GM12864 (cell line): ENCODE results near the gene LYRM4.

Experiments
- DNase-seq: peaks from one replicate; pipeline ENCODE4 v3.0.0-alpha.2; 2011; ENCODE audit warnings: low read depth
- H3K4me3 ChIP-seq: 2 replicates; pipeline ENCODE4 v1.5.1; 2011; ENCODE audit warnings: mild to moderate bottlenecking, low read depth, low read length, control low read depth
- TF ChIP-seq, protein P1 (sequence below): IDR thresholded peaks from 2 replicates; pipeline ENCODE4 v1.5.1; 2011; ENCODE audit warnings: low read depth, mild to moderate bottlenecking, moderate library complexity, low read length, control low read depth, inconsistent platforms; ENCODE audit errors: missing control alignments

The LYRM4 gene

DNA sequence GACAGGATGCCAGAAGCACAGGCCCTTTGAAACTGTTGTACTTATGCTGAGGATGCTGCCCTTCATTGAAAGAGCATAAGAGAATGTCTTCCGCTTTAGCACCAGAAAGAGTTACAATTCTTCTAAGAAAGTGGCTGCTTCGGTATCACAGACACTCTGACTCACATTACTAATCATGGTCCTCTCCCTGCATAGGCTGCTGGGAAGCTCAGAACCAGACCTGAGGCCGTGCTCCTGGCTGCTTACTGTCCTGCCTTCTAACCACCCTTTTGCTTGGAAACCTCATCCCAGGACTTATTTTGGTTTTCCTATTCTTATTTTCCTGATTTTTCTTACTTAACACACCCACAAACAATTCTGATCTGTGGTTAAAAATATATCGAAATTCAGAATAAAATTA, 22.9 kb downstream of the LYRM4 start:
- no peak overlapping the region for H3K4me3 ChIP-seq

DNA sequence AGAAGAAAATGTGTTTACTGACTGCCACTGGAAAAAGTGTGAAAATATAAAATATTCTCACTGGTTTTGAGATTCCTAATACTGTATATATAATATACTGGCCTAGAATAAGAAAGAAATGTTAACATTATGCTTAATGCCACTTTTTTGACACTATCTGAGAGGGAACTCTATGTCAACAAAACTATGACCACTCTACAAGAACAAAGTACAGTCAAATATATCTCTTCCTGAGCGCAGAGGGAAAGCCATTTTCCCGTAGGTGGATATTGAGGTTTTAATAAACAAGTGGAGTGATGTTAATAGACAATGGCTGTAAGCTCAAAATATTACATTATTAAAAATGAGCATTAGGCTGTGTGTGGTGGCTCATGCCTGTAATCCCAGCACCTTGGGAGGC, 24.9 kb downstream of the LYRM4 start:
- TF ChIP-seq, protein P1, sequence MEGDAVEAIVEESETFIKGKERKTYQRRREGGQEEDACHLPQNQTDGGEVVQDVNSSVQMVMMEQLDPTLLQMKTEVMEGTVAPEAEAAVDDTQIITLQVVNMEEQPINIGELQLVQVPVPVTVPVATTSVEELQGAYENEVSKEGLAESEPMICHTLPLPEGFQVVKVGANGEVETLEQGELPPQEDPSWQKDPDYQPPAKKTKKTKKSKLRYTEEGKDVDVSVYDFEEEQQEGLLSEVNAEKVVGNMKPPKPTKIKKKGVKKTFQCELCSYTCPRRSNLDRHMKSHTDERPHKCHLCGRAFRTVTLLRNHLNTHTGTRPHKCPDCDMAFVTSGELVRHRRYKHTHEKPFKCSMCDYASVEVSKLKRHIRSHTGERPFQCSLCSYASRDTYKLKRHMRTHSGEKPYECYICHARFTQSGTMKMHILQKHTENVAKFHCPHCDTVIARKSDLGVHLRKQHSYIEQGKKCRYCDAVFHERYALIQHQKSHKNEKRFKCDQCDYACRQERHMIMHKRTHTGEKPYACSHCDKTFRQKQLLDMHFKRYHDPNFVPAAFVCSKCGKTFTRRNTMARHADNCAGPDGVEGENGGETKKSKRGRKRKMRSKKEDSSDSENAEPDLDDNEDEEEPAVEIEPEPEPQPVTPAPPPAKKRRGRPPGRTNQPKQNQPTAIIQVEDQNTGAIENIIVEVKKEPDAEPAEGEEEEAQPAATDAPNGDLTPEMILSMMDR: no peak
- no peak for DNase-seq
- H3K4me3 ChIP-seq: no peak overlapping the region

More for the DNA sequence above, 22.9 kb downstream of the LYRM4 start:
- no peak for DNase-seq
- TF ChIP-seq, protein P1: no peak

GRCh38 chr6:5234874-5235273, 25.9 kb downstream of the LYRM4 start:
- DNase-seq: no peak
- TF ChIP-seq, protein P1: no peak
- H3K4me3 ChIP-seq: no peak overlapping the region

DNA sequence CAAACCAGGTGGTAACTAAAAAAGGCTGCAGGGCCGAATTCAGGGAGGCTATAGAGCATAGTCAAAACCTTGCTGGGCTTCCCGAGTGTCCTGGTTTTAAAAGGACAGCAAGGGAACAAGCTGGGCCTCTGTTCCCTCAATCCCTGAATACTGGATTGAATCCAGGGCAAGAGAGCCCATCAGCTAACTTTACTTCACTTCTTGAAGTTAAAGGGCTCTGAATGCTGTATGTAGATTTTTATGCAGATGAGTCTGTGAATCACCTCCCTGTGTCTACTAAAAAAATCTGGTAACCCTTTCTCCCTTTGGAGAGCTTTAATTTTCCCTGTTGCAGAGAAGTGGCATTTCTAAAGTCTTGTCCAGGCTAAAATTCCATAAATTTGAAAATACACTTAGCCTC, 29.5 kb downstream of the LYRM4 start:
- DNase-seq: no peak
- H3K4me3 ChIP-seq: no peak overlapping the region
- TF ChIP-seq, protein P1: no peak

DNA sequence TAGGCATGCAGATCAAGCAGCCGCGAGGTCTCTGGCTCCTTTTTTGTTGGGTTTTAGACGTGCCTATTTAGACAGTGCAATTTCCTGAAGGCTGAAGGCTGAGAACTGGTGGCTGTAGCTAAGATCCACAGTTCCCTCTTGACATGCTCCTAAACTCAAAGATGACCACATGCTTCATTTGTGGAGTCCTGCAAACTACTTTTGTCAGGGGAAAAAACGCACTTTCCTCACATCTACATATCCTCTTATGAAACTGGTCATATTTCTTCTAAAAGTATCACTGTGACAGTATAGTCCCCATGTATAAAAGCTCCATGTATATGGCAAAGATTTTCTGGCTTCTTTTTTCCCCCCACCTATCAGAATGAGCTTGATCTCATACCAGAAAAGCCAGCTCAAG, 30.7 kb downstream of the LYRM4 start:
- no peak for DNase-seq
- TF ChIP-seq, protein P1: no peak
- H3K4me3 ChIP-seq: no peak overlapping the region

DNA sequence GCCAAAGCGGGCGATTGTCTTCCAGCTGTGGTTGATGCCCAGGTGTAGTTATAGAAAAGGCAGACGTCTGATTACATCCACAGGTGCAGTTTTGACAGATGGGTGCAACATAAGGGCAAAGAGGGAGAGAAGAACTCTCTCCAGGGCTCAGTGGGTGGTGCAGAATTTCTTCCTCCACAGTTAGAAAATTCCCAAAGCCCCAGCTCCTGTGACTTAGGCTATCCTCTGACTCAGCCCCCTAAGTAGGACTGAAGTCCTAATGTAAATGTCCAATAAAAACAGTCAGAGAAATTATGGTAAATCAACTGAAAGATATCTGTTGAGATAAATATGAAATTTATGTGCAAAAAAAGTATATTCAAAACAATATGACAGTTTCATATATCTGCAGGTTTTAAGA, 31.4 kb downstream of the LYRM4 start:
- no peak overlapping the region for H3K4me3 ChIP-seq
- TF ChIP-seq, protein P1: no peak
- DNase-seq: no peak

DNA sequence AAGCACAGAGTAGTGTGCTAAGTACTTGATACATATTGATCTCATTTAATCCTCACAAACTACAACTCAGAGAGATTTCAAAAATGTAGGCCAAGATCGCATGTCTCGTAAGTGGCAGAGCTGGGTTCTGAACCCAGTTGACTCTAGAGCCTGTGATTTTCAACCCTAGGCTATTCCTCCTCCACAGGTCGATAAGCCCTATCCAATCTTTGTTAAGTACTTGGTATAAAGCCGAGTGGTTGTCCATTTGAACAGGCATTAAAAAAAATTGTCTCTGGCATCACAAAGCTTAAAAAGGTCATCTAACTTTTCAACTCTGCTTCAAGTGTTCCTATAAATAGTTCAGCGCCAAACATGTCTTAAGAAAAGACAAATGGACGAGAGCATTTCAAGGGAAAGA, 37.4 kb downstream of the LYRM4 start:
- H3K4me3 ChIP-seq: no peak overlapping the region
- DNase-seq: no peak
- TF ChIP-seq, protein P1: no peak
